Measurements from ENCODE around the gene PROZ.

The PROZ gene

DNA sequence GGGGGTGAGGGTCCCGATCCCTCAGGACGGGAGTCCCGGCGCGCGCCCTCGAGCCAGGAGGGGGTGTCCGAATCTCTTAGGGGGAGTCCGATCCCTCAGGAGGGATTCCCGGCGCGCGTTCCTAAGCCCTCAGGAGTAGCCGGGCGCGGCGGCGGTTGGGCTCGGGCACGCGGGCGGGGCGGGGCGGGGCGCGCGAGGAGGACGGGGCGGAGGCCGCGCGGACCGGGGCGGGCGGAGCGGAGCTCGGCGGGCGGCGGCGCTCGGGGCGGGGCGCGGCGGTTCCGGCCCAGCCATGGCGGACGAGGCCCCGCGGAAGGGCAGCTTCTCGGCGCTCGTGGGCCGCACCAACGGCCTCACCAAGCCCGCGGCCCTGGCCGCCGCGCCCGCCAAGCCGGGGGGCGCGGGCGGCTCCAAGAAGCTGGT, 50.9 kb downstream of the PROZ start, which contains the start of gene CUL4A:
CUL4A (plus strand) TSS at position 278 of the 423 bp plus-strand sequence; CDS start at position 293, 15 bp downstream.
- peak in 1 of 2 experiments; percentile 82 for DNase-seq

DNA sequence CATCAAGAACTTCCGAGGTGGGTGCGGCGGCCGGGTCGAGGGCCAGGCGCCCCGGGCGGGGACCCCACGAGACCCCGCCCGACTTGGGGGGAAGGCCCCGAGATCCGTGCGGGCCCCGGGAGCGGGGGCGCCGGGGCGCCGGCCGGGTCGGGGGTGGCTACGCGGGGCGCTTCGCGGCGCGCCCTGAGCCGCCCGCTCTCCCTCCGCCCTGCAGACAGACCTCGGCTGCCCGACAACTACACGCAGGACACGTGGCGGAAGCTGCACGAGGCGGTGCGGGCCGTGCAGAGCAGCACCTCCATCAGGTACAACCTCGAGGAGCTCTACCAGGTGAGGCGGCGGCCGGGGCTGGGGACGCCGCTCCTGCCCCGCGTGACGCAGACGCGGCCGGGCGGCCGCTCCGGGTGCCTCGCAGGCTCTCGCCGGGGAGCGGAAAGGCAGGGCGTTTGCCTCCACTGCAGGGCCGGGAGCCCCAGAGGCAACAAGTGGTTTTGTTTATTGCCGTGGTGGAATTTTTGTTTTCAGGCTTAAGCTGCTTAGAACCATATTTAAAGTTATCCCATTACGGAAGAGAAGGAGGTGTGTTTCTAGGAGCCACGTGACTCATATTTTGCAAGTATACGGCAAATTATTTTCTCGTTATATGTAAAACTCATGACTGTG, 51.4 kb downstream of the PROZ start:
- DNase-seq, result peak; percentile 75 to 79

DNA sequence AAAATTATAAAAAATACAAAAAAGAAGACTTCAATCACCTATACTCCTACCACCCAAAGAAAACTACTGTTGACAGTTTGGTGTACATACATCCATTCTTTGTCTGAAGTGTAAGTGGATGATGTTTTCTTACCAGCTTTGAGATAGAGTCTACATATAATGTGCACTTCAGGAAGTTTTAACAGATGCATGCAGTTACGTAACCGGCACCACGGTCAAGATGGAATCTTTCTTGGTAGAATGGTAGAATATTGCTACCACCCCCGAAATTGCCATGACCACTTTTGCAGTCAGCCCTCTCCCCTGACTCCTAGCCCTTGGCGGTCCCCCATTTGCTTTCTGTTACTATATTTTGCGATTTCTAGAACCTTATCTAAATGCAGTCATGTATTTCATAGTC, 52.4 kb downstream of the PROZ start:
- DNase-seq, result no peak

DNA sequence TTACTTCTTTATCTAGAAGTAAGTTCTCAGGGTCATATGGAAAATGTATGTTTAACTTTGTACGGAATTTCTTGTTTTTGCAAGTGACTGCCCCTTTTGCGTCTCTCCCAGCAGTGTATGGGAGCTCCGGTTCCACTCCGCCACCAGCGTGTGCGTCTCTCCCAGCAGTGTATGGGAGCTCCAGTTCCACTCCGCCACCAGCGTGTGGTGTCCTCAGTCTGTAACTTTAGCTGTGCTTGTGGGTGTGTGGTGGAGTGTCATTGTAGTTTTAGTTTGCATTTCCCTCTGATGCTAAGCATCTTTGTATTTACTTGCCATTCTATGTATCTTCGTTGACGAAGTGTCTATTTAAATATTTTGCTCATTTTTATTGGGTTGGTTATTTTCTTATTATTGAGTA, 53.3 kb downstream of the PROZ start:
- DNase-seq, result peak; percentile 36 to 38

- no peak for DNase-seq
Observed at GRCh38 chr13:113216254-113217048, 58.0 kb downstream of the PROZ start.

GRCh38 chr13:113218586-113218985, 60.1 kb downstream of the PROZ start:
- DNase-seq, result no peak

DNA sequence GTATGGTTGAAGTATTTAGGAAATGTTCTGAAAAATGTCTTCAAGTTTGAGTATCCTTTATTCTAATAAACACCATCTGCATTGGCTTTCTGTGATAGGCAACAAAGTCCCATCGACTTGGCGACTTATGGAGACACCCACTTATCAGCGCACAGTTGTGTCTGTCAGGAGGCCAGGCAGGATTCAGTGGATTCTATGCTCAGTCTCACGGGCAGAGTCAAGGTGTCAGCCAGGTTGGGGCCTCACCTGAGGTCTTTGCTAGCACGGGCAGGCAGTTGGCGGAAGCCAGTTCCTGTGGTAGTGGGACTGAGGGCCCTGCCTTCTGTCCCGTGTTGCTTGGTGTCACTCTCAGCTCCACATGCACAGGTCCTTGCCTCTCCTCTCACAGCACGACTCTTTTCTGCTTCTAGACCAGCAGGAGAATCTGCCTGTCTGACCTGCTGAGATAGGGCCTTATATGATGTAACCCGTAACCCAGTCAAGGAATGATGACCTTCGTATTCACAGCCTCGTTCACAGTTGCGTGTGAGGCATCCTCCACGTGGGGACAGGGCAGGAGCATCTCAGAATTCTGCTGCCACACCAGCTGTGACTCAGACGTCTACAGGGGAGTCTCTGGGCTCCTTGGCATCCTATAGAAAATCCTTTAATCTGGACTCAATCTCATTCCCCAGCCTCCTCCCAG, 61.0 kb downstream of the PROZ start:
- DNase-seq, result no peak

- DNase-seq, result no peak
Observed at GRCh38 chr13:113220141-113220598, 61.7 kb downstream of the PROZ start.

- DNase-seq, result no peak
Observed at GRCh38 chr13:113220877-113221276, 62.4 kb downstream of the PROZ start.

All from activated T-cell treated with anti-CD3 and anti-CD28 coated beads, Interleukin-2, amount 50 U/mL, for 48 hours (primary cell).